Activated B cell treated with CpG ODN at 0.5 μM for 24 hours (primary cell): Measurements from ENCODE around the gene OTUB2. TPM values are rescaled to one million over a fixed set of nuclear protein-coding genes. Genes with fewer than 3 reads are reported as not detected.

Experiments
- ATAC-seq: fragments of 200-7000 bp; cut with Tn5 transposase; one replicate; pipeline ENCODE4 v1.10.0; 2021; ENCODE audit warnings: low read depth, mild to moderate bottlenecking, moderate library complexity
- CTCF ChIA-PET: fragments of 350-600 bp; sonication (Branson Sonifier 250); formaldehyde crosslinking; loops from one replicate; lab custom pipeline; 2021; ENCODE audit warnings: antibody characterized with exemption; lab: Charles Lee
- POLR2A ChIA-PET: fragments of 350-600 bp; sonication (Branson Sonifier 250); formaldehyde crosslinking; loops from one replicate; lab custom pipeline; 2021; ENCODE audit warnings: antibody characterized with exemption; lab: Charles Lee
- DNase-seq: peaks from one replicate; pipeline ENCODE4 v3.0.0; 2022
- H3K27ac Mint-ChIP-seq: one replicate; pipeline ENCODE4 v1.8.0; 2020; ENCODE audit warnings: mixed read lengths
- H3K27me3 Mint-ChIP-seq: one replicate; pipeline ENCODE4 v1.8.0; 2021; ENCODE audit warnings: mixed read lengths
- H3K36me3 Mint-ChIP-seq: one replicate; pipeline ENCODE4 v1.8.0; 2021; ENCODE audit warnings: low read depth, mixed read lengths
- H3K4me1 Mint-ChIP-seq: one replicate; pipeline ENCODE4 v1.8.0; 2021; ENCODE audit warnings: mixed read lengths
- H3K4me3 Mint-ChIP-seq: one replicate; pipeline ENCODE4 v1.8.0; 2020; ENCODE audit warnings: mild to moderate bottlenecking, mixed read lengths
- H3K9me3 Mint-ChIP-seq: one replicate; pipeline ENCODE4 v1.8.0; 2020; ENCODE audit warnings: mixed read lengths
- intact Hi-C: fragments of 100-400 bp; cut with micrococcal nuclease; formaldehyde crosslinking; loops from one replicate; pipeline ENCODE4 v1.15.1; 2024
- total RNA-seq: library from RNA; stranded (reverse); gene quantifications from 2 replicates; pipeline ENCODE4 v1.2.3, GENCODE V29; 2022
- TF ChIP-seq, protein P1 (sequence below): fragments of 200-600 bp; IDR thresholded peaks from one replicate; pipeline ENCODE4 v1.8.0; 2022; ENCODE audit warnings: antibody characterized with exemption, mild to moderate bottlenecking

Gene OTUB2
- total RNA-seq, 1 donor from 2014 or later, result not detected

DNA sequence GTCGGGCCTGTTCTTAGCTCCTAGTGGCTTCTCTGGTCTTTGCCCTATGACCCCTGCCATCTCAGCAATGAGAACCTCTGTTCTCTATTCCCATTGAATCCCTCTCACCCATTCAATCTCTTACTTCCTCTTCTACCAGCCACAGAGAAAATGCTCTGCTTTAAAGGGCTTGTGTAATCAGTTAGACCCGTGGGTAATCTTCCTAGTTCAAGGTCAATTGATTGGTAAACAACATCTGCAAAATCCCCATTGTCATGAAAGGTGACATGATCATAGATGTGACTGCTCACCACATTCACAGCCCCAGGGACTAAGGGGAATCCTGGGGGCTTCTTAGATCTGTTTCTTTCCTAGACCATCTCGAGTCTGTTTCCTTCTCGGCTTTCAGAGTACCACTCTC is 36.2 kb upstream of the OTUB2 start:
- Mint-ChIP-seq H3K27me3 (peaks cover 24% of the 10 kb centered on the region), H3K4me3 (no peak overlapping the region), H3K9me3 (no peaks in the 10 kb centered on the region), H3K36me3 (no peaks in the 10 kb centered on the region), H3K4me1 (peaks cover 7% of the 10 kb centered on the region), H3K27ac (no peak overlapping the region)
- CTCF ChIA-PET, result interaction anchor here (1.3 to 4.5 kb wide), 2 partner anchors 19 to 50 kb away, joined by 3 to 28 read pairs; no protein-coding TSS in a partner anchor
- TF ChIP-seq, protein P1, sequence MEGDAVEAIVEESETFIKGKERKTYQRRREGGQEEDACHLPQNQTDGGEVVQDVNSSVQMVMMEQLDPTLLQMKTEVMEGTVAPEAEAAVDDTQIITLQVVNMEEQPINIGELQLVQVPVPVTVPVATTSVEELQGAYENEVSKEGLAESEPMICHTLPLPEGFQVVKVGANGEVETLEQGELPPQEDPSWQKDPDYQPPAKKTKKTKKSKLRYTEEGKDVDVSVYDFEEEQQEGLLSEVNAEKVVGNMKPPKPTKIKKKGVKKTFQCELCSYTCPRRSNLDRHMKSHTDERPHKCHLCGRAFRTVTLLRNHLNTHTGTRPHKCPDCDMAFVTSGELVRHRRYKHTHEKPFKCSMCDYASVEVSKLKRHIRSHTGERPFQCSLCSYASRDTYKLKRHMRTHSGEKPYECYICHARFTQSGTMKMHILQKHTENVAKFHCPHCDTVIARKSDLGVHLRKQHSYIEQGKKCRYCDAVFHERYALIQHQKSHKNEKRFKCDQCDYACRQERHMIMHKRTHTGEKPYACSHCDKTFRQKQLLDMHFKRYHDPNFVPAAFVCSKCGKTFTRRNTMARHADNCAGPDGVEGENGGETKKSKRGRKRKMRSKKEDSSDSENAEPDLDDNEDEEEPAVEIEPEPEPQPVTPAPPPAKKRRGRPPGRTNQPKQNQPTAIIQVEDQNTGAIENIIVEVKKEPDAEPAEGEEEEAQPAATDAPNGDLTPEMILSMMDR, result no peak
- POLR2A ChIA-PET, result interaction anchor here (0.9 to 2.2 kb wide), 2 partner anchors 11 to 19 kb away, joined by 3 to 8 read pairs; no protein-coding TSS in a partner anchor
- intact Hi-C loops, result loop anchor here (1.0 kb wide), 1 partner anchor 12 kb away; no protein-coding TSS in a partner anchor
- DNase-seq (no peak), ATAC-seq (peak; percentile 70)

DNA sequence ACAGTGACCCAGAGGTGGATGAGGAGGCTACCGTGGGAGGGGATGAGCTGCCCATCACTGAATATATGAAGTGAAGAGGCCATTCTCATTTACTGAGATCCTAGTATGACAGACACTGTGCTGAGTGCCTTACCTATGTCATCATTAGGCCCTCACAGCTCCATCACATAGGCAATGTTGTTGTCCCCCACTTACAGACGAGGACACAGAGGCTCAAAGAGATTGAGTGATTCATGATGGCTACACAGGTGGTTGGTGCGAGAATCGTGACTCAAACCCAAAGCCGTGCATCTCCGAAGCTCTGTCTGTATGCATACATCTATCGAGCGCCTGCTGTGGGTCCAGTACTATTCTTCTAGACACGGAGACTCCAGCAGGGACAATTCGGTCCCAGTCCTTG is 34.9 kb upstream of the OTUB2 start:
- CTCF ChIA-PET, result interaction anchor here (1.1 to 4.5 kb wide), 5 partner anchors 10 to 51 kb away, joined by 3 to 28 read pairs (median 6); no protein-coding TSS in a partner anchor
- H3K36me3 Mint-ChIP-seq, result no peaks in the 10 kb centered on the region
- POLR2A ChIA-PET, result interaction anchor here (2.2 kb wide), 1 partner anchor 20 kb away, joined by 8 read pairs; no protein-coding TSS in a partner anchor
- H3K27ac Mint-ChIP-seq, result no peak overlapping the region
- ATAC-seq (no peak), DNase-seq (no peak)
- no peak overlapping the region for H3K4me3 Mint-ChIP-seq
- intact Hi-C loops, result no loop called here
- H3K9me3 Mint-ChIP-seq, result no peaks in the 10 kb centered on the region
- H3K4me1 Mint-ChIP-seq, result peaks cover 7% of the 10 kb centered on the region
- TF ChIP-seq, protein P1, result no peak
- peaks cover 22% of the 10 kb centered on the region for H3K27me3 Mint-ChIP-seq

DNA sequence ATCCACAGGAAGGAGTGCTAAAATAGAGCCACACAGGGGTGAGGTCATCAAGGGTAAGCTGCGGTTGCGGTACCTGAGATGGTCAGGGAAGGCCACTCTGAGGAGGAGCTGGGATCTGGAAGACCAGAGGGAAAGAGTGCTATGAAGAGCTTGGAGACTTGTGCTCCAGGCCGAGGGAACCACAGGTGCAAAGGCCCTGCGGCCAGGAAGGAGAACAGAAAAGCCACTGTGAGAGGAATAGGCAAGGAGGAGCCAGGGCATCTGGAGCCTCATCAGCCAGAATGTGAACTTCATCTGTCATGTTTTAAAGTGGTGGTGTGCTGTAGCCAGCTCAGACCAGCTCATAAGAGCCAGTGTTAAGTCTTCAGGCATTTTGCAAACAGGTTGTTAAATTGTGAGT is 34.5 kb upstream of the OTUB2 start:
- no peak for ATAC-seq
- H3K9me3 Mint-ChIP-seq, result no peaks in the 10 kb centered on the region
- CTCF ChIA-PET, result interaction anchor here (1.7 to 4.5 kb wide), 3 partner anchors 10 to 52 kb away, joined by 6 to 28 read pairs (median 8); no protein-coding TSS in a partner anchor
- no peaks in the 10 kb centered on the region for H3K36me3 Mint-ChIP-seq
- POLR2A ChIA-PET, result interaction anchor here (2.2 kb wide), 1 partner anchor 21 kb away, joined by 8 read pairs; no protein-coding TSS in a partner anchor
- DNase-seq, result no peak
- intact Hi-C loops, result no loop called here
- H3K27me3 Mint-ChIP-seq, result peaks cover 20% of the 10 kb centered on the region
- H3K4me1 Mint-ChIP-seq, result peaks cover 7% of the 10 kb centered on the region
- H3K4me3 Mint-ChIP-seq, result no peak overlapping the region
- H3K27ac Mint-ChIP-seq, result no peak overlapping the region
- TF ChIP-seq, protein P1, result no peak

DNA sequence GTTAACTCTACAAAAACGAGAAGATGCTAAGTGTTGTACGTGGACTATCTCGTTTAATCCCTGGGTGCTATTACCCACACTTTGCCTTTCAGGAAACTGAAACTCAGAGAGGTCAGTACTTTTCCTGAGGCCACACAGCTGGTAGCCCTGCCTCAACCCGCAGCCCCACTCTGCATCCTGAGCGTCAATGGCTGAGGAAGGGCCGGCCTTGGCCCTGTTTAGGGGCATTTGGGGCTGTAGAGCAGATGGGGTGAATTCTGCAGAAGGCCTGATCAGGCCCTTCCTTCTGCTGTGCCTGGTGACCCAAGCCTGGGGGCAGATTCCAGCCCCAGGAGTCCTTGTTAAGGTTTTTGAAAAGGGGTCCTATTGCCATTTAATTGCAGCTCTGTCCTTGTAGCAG is 32.8 kb upstream of the OTUB2 start:
- ATAC-seq (no peak), DNase-seq (no peak)
- Mint-ChIP-seq H3K4me3 (no peak overlapping the region), H3K4me1 (peaks cover 7% of the 10 kb centered on the region), H3K9me3 (no peaks in the 10 kb centered on the region), H3K27ac (no peak overlapping the region), H3K36me3 (no peaks in the 10 kb centered on the region), H3K27me3 (peaks cover 22% of the 10 kb centered on the region)
- TF ChIP-seq, protein P1, result no peak
- POLR2A ChIA-PET, result interaction anchor here (1.9 kb wide), 1 partner anchor 22 kb away, joined by 6 read pairs; no protein-coding TSS in a partner anchor
- CTCF ChIA-PET, result interaction anchor here (1.4 to 4.5 kb wide), 3 partner anchors 11 to 54 kb away, joined by 4 to 28 read pairs (median 8); no protein-coding TSS in a partner anchor
- intact Hi-C loops, result no loop called here

DNA sequence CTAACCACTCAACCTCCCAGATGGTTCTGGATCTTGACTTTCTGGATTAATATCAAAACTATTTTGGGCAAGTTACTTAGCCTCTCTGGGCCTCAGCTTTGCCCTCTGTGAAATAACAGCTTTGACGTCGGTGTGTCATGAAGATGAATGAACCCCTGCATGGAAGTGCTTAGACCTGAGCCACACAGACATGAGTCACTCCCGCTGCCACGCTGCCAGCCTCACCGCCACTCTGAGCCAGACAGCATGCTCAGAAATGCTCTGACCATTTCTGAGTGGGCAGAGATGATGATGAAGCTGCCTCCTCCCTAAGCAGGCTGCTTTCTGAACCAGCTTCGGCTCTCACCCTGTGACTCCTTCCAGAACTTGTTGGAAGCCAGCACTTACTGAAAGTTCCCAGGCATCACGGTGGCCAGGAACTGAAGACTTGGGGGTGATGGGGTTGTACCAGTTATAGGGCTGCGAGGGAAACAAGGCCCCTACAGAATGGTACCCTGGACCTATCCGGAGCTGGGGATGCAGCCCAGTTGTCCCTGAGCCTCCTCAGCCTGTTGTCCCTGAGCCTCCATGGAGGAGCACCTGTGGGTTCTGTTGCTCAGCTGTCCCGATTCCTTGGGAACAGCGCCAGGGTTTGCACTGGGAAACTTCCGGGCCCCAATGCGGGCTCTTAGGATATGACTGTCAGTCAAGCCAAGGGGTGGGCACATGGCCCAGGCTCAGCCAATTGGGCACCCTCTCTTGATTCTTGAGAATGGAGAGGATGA is 31.0 kb upstream of the OTUB2 start:
- DNase-seq (no peak), ATAC-seq (peak; percentile 33)
- ChIA-PET CTCF (interaction anchor here (11.8 kb wide), 1 partner anchor 56 kb away, joined by 307 read pairs; no protein-coding TSS in a partner anchor), POLR2A (interaction anchor here (1.0 kb wide), 1 partner anchor 17 kb away, joined by 5 read pairs; no protein-coding TSS in a partner anchor)
- H3K9me3 Mint-ChIP-seq, result no peaks in the 10 kb centered on the region
- H3K36me3 Mint-ChIP-seq, result no peaks in the 10 kb centered on the region
- peaks cover 2% of the 10 kb centered on the region for H3K4me1 Mint-ChIP-seq
- no peak overlapping the region for H3K27ac Mint-ChIP-seq
- TF ChIP-seq, protein P1, result no peak
- peaks cover 23% of the 10 kb centered on the region for H3K27me3 Mint-ChIP-seq
- H3K4me3 Mint-ChIP-seq, result no peak overlapping the region
- intact Hi-C loops, result no loop called here
